GM21717 (cell line): ENCODE measurements around the gene PHGDH.

ENCODE experiments used
- ATAC-seq: cut with Tn5 transposase; IDR thresholded peaks from one replicate; pipeline ENCODE4 v1.9.1; 2021; ENCODE audit warnings: mild to moderate bottlenecking, moderate library complexity; ENCODE audit not compliant: unreplicated experiment

Gene PHGDH

GRCh38 chr1:119731060-119731459, 19.3 kb downstream of the PHGDH start:
- no peak for ATAC-seq

GRCh38 chr1:119731741-119732430, 20.2 kb downstream of the PHGDH start:
- ATAC-seq, result no peak

DNA sequence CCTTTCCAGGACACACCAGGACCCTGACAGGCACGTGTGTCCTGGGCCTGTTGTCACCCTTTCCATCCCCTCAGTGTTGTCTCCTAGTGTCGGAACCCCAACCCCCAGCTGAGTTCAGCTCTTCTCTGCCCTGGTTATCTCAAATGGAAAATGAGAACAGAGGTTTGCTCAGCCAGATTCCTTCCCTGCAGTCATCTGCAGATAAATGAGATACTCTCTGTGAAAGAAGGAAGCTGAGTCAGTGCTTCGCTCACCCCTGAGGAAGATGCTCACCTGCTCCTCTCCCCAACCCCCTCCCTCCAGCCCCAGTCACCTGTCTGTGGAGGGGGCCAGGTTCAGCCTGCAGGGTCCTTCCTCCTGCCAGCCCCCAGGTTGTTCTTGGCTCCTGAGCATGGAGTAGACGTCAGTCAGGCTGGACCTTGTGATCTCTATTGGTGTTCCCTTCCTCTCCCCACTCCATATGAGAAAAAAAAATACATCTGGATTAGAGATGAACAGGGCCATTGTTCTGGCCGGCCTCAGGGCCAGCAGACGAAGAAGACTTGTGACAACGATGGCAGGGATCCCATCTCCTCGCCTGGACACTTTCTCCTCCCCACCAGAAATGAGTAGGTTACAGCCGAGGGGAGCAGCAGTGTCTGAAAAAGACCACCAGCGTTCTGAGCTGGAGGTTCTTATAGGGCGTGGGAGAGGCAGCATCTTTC, 20.9 kb downstream of the PHGDH start:
- ATAC-seq, result no peak

- no peak for ATAC-seq
Measured at GRCh38 chr1:119733754-119734153, 22.0 kb downstream of the PHGDH start.

DNA sequence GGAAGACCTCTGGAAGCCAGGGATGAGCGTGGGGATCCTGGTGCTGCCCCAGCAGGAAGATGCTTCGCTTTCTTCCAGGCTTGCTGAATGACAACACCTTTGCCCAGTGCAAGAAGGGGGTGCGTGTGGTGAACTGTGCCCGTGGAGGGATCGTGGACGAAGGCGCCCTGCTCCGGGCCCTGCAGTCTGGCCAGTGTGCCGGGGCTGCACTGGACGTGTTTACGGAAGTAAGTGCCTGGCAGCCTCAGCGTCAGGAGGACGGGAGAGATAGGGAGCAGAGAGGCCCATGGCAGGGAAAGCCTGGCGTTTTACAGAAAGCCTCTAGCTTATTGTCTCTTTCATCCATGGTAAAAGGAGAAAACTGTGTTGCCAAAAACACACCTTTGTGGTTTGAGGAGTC, 23.5 kb downstream of the PHGDH start:
- no peak for ATAC-seq

- ATAC-seq, result no peak
Measured at GRCh38 chr1:119736649-119737039, 24.9 kb downstream of the PHGDH start.

GRCh38 chr1:119737040-119737682, 25.4 kb downstream of the PHGDH start:
- no peak for ATAC-seq

DNA sequence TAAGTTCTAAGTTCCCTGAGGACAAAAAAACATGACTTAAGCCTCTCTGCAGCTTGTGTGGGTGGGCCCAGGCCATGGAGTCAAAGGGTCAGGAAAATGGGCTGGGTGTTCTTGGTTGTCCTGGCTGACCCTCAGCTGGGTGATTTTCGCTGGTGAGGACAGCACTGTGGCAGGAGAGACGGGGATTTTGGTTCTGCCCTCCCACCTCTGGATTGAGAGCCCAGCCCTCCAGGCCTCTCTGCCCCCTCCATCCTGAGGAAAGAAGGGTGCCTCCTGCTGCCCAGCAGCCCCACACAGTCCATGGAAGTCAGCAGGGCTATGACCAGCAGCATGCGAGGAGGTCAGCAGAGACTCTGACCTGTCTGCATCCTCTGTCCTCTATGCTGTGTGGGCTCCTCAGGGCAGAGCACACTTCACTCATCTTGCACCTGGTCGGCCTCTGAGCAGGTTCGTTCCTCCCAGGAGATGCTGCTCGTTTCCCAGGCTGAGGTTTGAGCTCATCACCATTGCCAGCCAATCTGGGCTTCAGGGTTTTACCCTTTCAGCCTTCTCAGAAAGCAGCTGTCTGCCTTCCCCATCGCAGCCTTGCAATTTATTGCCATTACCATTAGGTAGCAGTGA, 26.5 kb downstream of the PHGDH start:
- ATAC-seq, result no peak

DNA sequence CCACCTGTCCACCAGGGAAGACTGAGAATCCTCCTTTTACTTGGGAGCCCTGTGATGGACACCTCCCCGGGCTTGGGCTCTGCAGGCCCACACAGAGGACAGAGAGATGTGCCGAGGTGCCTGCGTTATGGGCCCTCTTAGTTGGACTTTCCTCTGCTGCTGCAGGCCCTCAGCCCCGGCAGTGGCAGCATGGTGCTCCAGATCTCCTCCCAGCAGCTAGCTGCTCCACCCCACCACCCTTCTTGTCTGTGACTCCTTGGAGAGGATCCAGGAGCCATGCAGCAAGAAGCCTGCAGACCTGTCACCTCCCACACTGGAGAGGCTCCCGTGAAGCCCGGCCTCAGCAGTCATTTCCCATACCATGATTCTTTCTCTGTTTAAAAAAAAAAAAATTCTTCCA, 27.4 kb downstream of the PHGDH start:
- ATAC-seq, result no peak

- ATAC-seq, result no peak
Measured at GRCh38 chr1:119740261-119740660, 28.5 kb downstream of the PHGDH start.

- ATAC-seq, result no peak
Measured at GRCh38 chr1:119740896-119741780, 29.4 kb downstream of the PHGDH start.

GRCh38 chr1:119742202-119742601, 30.5 kb downstream of the PHGDH start:
- no peak for ATAC-seq

GRCh38 chr1:119742677-119743076, 30.9 kb downstream of the PHGDH start:
- ATAC-seq, result no peak

- no peak for ATAC-seq
Measured at GRCh38 chr1:119743308-119743707, 31.6 kb downstream of the PHGDH start.

- ATAC-seq, result no peak
Measured at GRCh38 chr1:119743776-119744597, 32.3 kb downstream of the PHGDH start.

DNA sequence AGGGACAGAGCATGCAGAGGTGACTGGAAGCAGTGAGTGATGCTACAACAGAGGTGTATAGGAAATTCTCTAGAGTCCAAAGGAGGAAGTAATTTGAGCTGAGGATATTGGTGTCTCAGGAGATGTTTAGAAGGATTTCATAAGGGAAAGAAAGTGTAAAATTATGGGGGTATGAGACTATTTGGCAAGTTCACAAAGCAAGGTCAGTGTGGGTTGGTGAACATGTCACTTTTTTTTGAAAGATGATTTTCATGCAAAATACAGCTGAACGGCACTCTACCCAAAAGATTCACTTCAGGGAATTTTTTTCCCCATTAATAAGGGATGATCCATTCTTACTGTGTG, 32.8 kb downstream of the PHGDH start:
- no peak for ATAC-seq

- ATAC-seq, result no peak
Measured at GRCh38 chr1:119745034-119745433, 33.3 kb downstream of the PHGDH start.

DNA sequence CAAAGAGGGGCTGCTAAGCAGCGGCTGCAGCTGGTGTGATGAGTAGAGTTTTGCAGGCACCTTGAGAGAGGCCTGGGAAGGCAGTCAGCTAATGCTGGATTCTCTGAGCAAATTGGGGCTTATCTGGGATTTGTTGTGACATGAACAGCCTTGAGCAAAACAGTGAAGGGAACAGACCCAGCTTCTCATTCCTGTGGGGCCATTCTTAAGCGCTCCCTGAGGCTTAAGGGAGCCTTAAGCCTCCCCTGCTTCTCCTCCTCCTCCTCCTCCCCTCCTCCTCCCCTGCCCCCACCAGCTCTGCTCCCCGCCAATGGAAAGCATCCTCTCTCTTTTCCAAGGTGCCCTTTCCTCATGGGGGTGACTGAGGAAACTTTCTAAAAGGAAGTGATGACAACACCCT, 35.7 kb downstream of the PHGDH start:
- no peak for ATAC-seq

DNA sequence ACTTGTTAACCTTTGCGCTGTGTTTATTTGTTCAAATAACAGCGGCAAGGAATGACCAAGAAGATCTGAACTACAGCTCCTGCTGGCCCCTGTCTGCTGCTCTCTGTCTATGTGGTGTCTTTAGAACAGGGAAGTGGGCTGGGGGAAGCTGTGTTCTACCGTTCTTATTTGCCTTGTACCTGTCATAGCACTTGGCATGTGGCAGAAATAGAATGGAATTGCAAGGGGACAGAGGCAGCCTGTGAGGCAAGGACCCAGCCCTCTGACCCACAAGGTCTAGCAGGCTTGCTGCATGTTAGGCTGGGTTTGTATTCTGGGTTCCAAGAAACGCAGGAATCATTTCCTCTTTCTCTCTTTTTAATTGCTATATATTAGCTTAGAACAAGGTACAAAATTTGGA, 36.3 kb downstream of the PHGDH start:
- no peak for ATAC-seq

GRCh38 chr1:119752592-119752991, 40.9 kb downstream of the PHGDH start:
- no peak for ATAC-seq
